ENCODE results near the gene SPARC. TPM values are rescaled to one million over a fixed set of nuclear protein-coding genes. Genes with fewer than 3 reads are reported as not detected.

SPARC gene
- total RNA-seq, 1 donor from 2014 or later, result 158 TPM

DNA sequence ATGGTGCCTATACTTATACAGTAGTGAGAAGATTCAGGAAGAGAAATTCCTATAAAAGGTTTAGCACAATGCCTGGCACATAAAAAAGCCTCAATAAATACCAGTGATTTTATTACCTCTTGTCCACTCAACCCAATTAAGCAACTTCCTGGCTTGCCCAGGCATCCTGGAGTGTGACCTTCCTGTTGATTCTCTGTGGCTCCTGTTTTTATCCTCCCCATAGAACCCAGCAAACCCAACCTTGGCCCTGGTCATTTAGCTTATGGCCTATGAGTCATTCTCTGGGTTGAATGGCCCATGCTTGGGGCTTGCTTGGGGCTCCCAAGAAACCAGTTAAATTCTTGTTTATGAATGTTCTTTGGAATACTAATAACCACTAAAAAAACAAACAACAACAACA is 21.4 kb upstream of the SPARC start:
- no peak overlapping the region for H3K4me3 Mint-ChIP-seq
- Histone ChIP-seq H3K4me3 (no peak overlapping the region), H4K20me1 (ENCODE audit: low read depth) (no peaks in the 10 kb centered on the region), H3K27ac (no peak overlapping the region), H3K79me2 (ENCODE audit: low read depth) (no peaks in the 10 kb centered on the region), H3K27me3 (no peaks in the 10 kb centered on the region), H3K4me1 (no peaks in the 10 kb centered on the region), H3K36me3 (no peaks in the 10 kb centered on the region), H3F3A (ENCODE audit: low read depth) (no peaks in the 10 kb centered on the region), H2AFZ (replicated peaks) (no peak overlapping the region), H3K9ac (no peak overlapping the region), H3K9me3 (ENCODE audit: low read depth) (no peaks in the 10 kb centered on the region), H3K4me2 (no peak overlapping the region)
- peaks cover 5% of the 10 kb centered on the region for H3K27me3 Mint-ChIP-seq (ENCODE audit: insufficient read depth, low read depth)
- TF ChIP-seq EZH2phosphoT487 (IDR thresholded peaks at IDR 0.05) (no peak), EZH2 (IDR thresholded peaks at IDR 0.05) (no peak)
- TF ChIP-seq, protein P1, sequence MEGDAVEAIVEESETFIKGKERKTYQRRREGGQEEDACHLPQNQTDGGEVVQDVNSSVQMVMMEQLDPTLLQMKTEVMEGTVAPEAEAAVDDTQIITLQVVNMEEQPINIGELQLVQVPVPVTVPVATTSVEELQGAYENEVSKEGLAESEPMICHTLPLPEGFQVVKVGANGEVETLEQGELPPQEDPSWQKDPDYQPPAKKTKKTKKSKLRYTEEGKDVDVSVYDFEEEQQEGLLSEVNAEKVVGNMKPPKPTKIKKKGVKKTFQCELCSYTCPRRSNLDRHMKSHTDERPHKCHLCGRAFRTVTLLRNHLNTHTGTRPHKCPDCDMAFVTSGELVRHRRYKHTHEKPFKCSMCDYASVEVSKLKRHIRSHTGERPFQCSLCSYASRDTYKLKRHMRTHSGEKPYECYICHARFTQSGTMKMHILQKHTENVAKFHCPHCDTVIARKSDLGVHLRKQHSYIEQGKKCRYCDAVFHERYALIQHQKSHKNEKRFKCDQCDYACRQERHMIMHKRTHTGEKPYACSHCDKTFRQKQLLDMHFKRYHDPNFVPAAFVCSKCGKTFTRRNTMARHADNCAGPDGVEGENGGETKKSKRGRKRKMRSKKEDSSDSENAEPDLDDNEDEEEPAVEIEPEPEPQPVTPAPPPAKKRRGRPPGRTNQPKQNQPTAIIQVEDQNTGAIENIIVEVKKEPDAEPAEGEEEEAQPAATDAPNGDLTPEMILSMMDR (IDR thresholded peaks at IDR 0.05), result no peak
- H3K4me1 Mint-ChIP-seq, result peaks cover 23% of the 10 kb centered on the region
- no peak for DNase-seq (ENCODE audit: low spot score)
- H3K9me3 Mint-ChIP-seq, result peaks cover 10% of the 10 kb centered on the region
- peaks cover 3% of the 10 kb centered on the region for H3K36me3 Mint-ChIP-seq
- H3K27ac Mint-ChIP-seq, result no peak overlapping the region

DNA sequence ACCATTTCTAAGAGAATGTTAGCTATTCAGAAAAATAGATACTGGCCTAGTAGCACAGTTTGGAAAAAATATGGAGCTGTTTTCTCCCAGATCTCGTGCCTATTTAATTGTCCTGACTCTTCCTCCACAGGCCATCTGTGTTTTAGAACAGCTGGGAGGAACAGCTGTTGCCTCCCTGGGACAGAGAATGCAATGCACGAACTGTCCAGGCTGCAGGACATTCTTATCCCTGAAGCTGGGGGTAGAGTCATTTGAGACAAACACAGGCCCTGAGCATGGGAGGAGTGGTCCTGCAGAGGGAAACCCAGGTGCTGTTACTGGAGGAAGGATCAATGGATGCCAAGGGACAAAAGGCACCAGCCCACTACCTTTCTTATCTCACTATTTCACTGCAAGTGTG is 20.9 kb upstream of the SPARC start:
- H3K9ac ChIP-seq, result no peak overlapping the region
- Mint-ChIP-seq H3K4me3 (no peak overlapping the region), H3K27me3 (ENCODE audit: insufficient read depth, low read depth) (peaks cover 7% of the 10 kb centered on the region), H3K36me3 (no peaks in the 10 kb centered on the region), H3K27ac (peak overlapping the region; percentile 81), H3K9me3 (peaks cover 6% of the 10 kb centered on the region), H3K4me1 (peaks cover 20% of the 10 kb centered on the region)
- H3K36me3 ChIP-seq, result no peaks in the 10 kb centered on the region
- peak; percentile 50 for DNase-seq (ENCODE audit: low spot score)
- no peaks in the 10 kb centered on the region for H3K79me2 ChIP-seq (ENCODE audit: low read depth)
- H3K27ac ChIP-seq, result no peak overlapping the region
- no peaks in the 10 kb centered on the region for H3K4me1 ChIP-seq
- H3K4me2 ChIP-seq, result no peak overlapping the region
- H3K9me3 ChIP-seq (ENCODE audit: low read depth), result no peaks in the 10 kb centered on the region
- H3K4me3 ChIP-seq, result no peak overlapping the region
- TF ChIP-seq, protein P1 (IDR thresholded peaks at IDR 0.05), result no peak
- TF ChIP-seq EZH2 (IDR thresholded peaks at IDR 0.05), result no peak
- H2AFZ ChIP-seq (replicated peaks), result no peak overlapping the region
- H3K27me3 ChIP-seq, result no peaks in the 10 kb centered on the region
- H4K20me1 ChIP-seq (ENCODE audit: low read depth), result no peaks in the 10 kb centered on the region
- no peaks in the 10 kb centered on the region for H3F3A ChIP-seq (ENCODE audit: low read depth)

GRCh38 chr5:151706906-151707305 is 20.2 kb upstream of the SPARC start:
- Histone ChIP-seq H3K9ac (no peak overlapping the region), H2AFZ (replicated peaks) (no peak overlapping the region), H3K27me3 (no peaks in the 10 kb centered on the region), H3K4me2 (no peak overlapping the region), H3K4me1 (no peaks in the 10 kb centered on the region), H3K9me3 (ENCODE audit: low read depth) (no peaks in the 10 kb centered on the region), H3F3A (ENCODE audit: low read depth) (no peaks in the 10 kb centered on the region), H3K27ac (no peak overlapping the region), H3K79me2 (ENCODE audit: low read depth) (no peaks in the 10 kb centered on the region), H4K20me1 (ENCODE audit: low read depth) (no peaks in the 10 kb centered on the region), H3K36me3 (no peaks in the 10 kb centered on the region), H3K4me3 (no peak overlapping the region)
- peaks cover 7% of the 10 kb centered on the region for H3K27me3 Mint-ChIP-seq (ENCODE audit: insufficient read depth, low read depth)
- TF ChIP-seq, protein P1 (IDR thresholded peaks at IDR 0.05), result no peak
- TF ChIP-seq EZH2 (IDR thresholded peaks at IDR 0.05), result no peak
- no peak for TF ChIP-seq EZH2phosphoT487 (IDR thresholded peaks at IDR 0.05)
- peaks cover 2% of the 10 kb centered on the region for H3K9me3 Mint-ChIP-seq
- H3K4me3 Mint-ChIP-seq, result no peak overlapping the region
- H3K36me3 Mint-ChIP-seq, result no peaks in the 10 kb centered on the region
- H3K4me1 Mint-ChIP-seq, result peaks cover 20% of the 10 kb centered on the region
- H3K27ac Mint-ChIP-seq, result no peak overlapping the region
- no peak for DNase-seq (ENCODE audit: low spot score)
